ENCODE results near the gene BCDIN3D. TPM values are rescaled to one million over a fixed set of nuclear protein-coding genes. Genes with fewer than 3 reads are reported as not detected.

BCDIN3D gene
- total RNA-seq, 1 experiment from 2014 or later, result 4.3 TPM

GRCh38 chr12:49792181-49792970 lies 50.5 kb downstream of the BCDIN3D start:
- H3K36me3 ChIP-seq, result peaks cover 79% of the 10 kb centered on the region

GRCh38 chr12:49791700-49792099 lies 51.2 kb downstream of the BCDIN3D start:
- no peak for DNase-seq (ENCODE audit: low read depth in 1 of 2, low spot score in 2 of 2)
- no peak overlapping the region for H3K4me3 ChIP-seq
- no peaks in the 10 kb centered on the region for H3K27me3 ChIP-seq (replicated peaks)
- H3K9me3 ChIP-seq (replicated peaks), result no peaks in the 10 kb centered on the region
- H3K4me1 ChIP-seq (replicated peaks), result peaks cover 12% of the 10 kb centered on the region
- H3K27ac ChIP-seq, result no peak overlapping the region
- H3K36me3 ChIP-seq, result peaks cover 77% of the 10 kb centered on the region

More at GRCh38 chr12:49792181-49792970, 50.5 kb downstream of the BCDIN3D start:
- H3K4me1 ChIP-seq (replicated peaks), result peaks cover 19% of the 10 kb centered on the region
- no peak overlapping the region for H3K27ac ChIP-seq
- no peak for DNase-seq (ENCODE audit: low read depth in 1 of 2, low spot score in 2 of 2)
- no peak overlapping the region for H3K4me3 ChIP-seq
- no peaks in the 10 kb centered on the region for H3K27me3 ChIP-seq (replicated peaks)
- no peaks in the 10 kb centered on the region for H3K9me3 ChIP-seq (replicated peaks)

- DNase-seq (ENCODE audit: low read depth in 1 of 2, low spot score in 2 of 2), result no peak
- H3K27me3 ChIP-seq (replicated peaks), result no peaks in the 10 kb centered on the region
- H3K4me3 ChIP-seq, result no peak overlapping the region
- no peaks in the 10 kb centered on the region for H3K9me3 ChIP-seq (replicated peaks)
- H3K36me3 ChIP-seq, result peaks cover 69% of the 10 kb centered on the region
- peaks cover 7% of the 10 kb centered on the region for H3K4me1 ChIP-seq (replicated peaks)
- H3K27ac ChIP-seq, result no peak overlapping the region
These were observed 52.0 kb downstream of the BCDIN3D start for GRCh38 chr12:49790741-49791555.

GRCh38 chr12:49789992-49790391 lies 52.9 kb downstream of the BCDIN3D start:
- no peak for DNase-seq (ENCODE audit: low read depth in 1 of 2, low spot score in 2 of 2)

GRCh38 chr12:49787672-49788071 lies 55.2 kb downstream of the BCDIN3D start:
- DNase-seq (ENCODE audit: low read depth in 1 of 2, low spot score in 2 of 2), result no peak
- H3K4me1 ChIP-seq (replicated peaks), result peaks cover 30% of the 10 kb centered on the region
- H3K27ac ChIP-seq, result no peak overlapping the region
- no peaks in the 10 kb centered on the region for H3K9me3 ChIP-seq (replicated peaks)
- H3K27me3 ChIP-seq (replicated peaks), result no peaks in the 10 kb centered on the region
- peaks cover 36% of the 10 kb centered on the region for H3K36me3 ChIP-seq
- H3K4me3 ChIP-seq, result no peak overlapping the region

More at GRCh38 chr12:49789992-49790391, 52.9 kb downstream of the BCDIN3D start:
- Histone ChIP-seq H3K9me3 (replicated peaks) (no peaks in the 10 kb centered on the region), H3K4me3 (no peak overlapping the region), H3K27ac (no peak overlapping the region), H3K27me3 (replicated peaks) (no peaks in the 10 kb centered on the region), H3K4me1 (replicated peaks) (peaks cover 10% of the 10 kb centered on the region), H3K36me3 (peaks cover 59% of the 10 kb centered on the region)

Other genes with a start within 250 kb of the BCDIN3D start
- gene FAM186B, start 237.5 kb downstream of the BCDIN3D start, total RNA-seq (2014; rRNA removed; shearing (Covaris generic)), result 0.06 and 0.18 TPM in 2 replicates
- gene PRPF40B, start 219.5 kb downstream of the BCDIN3D start, total RNA-seq (2014; rRNA removed; shearing (Covaris generic)), result 2.3 and 6.5 TPM in 2 replicates
- gene FMNL3, start 135.7 kb downstream of the BCDIN3D start, total RNA-seq (2014; rRNA removed; shearing (Covaris generic)), result 12.9 and 19.2 TPM in 2 replicates
- gene TMBIM6, start 101.5 kb downstream of the BCDIN3D start, total RNA-seq (2014; rRNA removed; shearing (Covaris generic)), result 417 and 432 TPM in 2 replicates
- gene NCKAP5L, start 14.7 kb downstream of the BCDIN3D start, total RNA-seq (2014; rRNA removed; shearing (Covaris generic)), result 35.7 and 43.5 TPM in 2 replicates
- not detected in 2 replicates for gene FAIM2, start 60.8 kb upstream of the BCDIN3D start, total RNA-seq (2014; rRNA removed; shearing (Covaris generic))
- not detected in 2 replicates for gene AQP2, start 107.6 kb upstream of the BCDIN3D start, total RNA-seq (2014; rRNA removed; shearing (Covaris generic))
- not detected in 2 replicates for gene AQP5, start 118.8 kb upstream of the BCDIN3D start, total RNA-seq (2014; rRNA removed; shearing (Covaris generic))
- not detected in 2 replicates for gene AQP6, start 129.8 kb upstream of the BCDIN3D start, total RNA-seq (2014; rRNA removed; shearing (Covaris generic))
- gene RACGAP1, start 182.4 kb upstream of the BCDIN3D start, total RNA-seq (2014; rRNA removed; shearing (Covaris generic)), result 194 and 212 TPM in 2 replicates
- 0.37 and 0.50 TPM in 2 replicates for gene ASIC1, start 214.5 kb upstream of the BCDIN3D start, total RNA-seq (2014; rRNA removed; shearing (Covaris generic))
- gene SMARCD1, start 242.2 kb upstream of the BCDIN3D start, total RNA-seq (2014; rRNA removed; shearing (Covaris generic)), result 55.7 and 61.5 TPM in 2 replicates

All from SJSA1 (cell line).